ENCODE results near the gene PDIA5. TPM values are rescaled to one million over a fixed set of nuclear protein-coding genes. Genes with fewer than 3 reads are reported as not detected.

The PDIA5 gene
- total RNA-seq, 1 experiment from 2014 or later: 24.3 TPM

- no peak for TF ChIP-seq CTCF (conservative IDR thresholded peaks at IDR 0.05)
- H3K4me1 ChIP-seq (ENCODE audit: insufficient read depth, low read length): peaks cover 7% of the 10 kb centered on the region
- no peaks in the 10 kb centered on the region for H3K9me3 Mint-ChIP-seq
- H3K9me3 ChIP-seq (ENCODE audit: control insufficient read depth, low read depth, low read length): no peaks in the 10 kb centered on the region
- H3K56ac ChIP-seq (ENCODE audit: insufficient read length, low read depth, low read length): no peak overlapping the region
- H3K23me2 ChIP-seq (ENCODE audit: insufficient read length, low read depth, low read length, poor library complexity, severe bottlenecking): no peaks in the 10 kb centered on the region
- WGBS (ENCODE audit: extremely low coverage, insufficient read length, low lambda C conversion rate): no CpG with 5 or more reads among the region's 10 CpGs
- no peak overlapping the region for H2BK15ac ChIP-seq (ENCODE audit: low read depth, low read length)
- no peak overlapping the region for H2BK5ac ChIP-seq (ENCODE audit: insufficient read length, low read length)
- no peak overlapping the region for H3K9ac ChIP-seq (ENCODE audit: extremely low read depth, insufficient read length, low read length)
- H2AK5ac ChIP-seq (ENCODE audit: insufficient read length, low read length): no peak overlapping the region
- no peak overlapping the region for H4K8ac ChIP-seq (replicated peaks; ENCODE audit: insufficient read length, low read depth, low read length)
- no peak overlapping the region for H3K23ac ChIP-seq (ENCODE audit: insufficient read length, low read depth, low read length)
- no peak overlapping the region for H4K5ac ChIP-seq (ENCODE audit: insufficient read length, low read depth, low read length)
- H3K14ac ChIP-seq (ENCODE audit: insufficient read depth, low read length): no peak overlapping the region
- no peak overlapping the region for H3K4ac ChIP-seq (ENCODE audit: low read depth, low read length)
- H4K20me1 ChIP-seq (ENCODE audit: control insufficient read depth, insufficient read depth, insufficient read length): peaks cover 2% of the 10 kb centered on the region
- no peak overlapping the region for H2BK12ac ChIP-seq (ENCODE audit: insufficient read length, low read depth, low read length)
- no peak overlapping the region for H3K27ac ChIP-seq (ENCODE audit: insufficient read length, low read depth, low read length)
- H3K36me3 Mint-ChIP-seq (ENCODE audit: insufficient read depth in 1 of 3, low read depth in 3 of 3): no peaks in the 10 kb centered on the region
- H2AFZ ChIP-seq (ENCODE audit: low read length): no peak overlapping the region
- no peak for DNase-seq
- H3K79me2 ChIP-seq (ENCODE audit: insufficient read depth, low read length): peaks cover 17% of the 10 kb centered on the region; the same call in 1 of the 2 replicates
- no peak overlapping the region for H3K4me2 ChIP-seq (ENCODE audit: insufficient read depth, insufficient read length, low read length)
- no peaks in the 10 kb centered on the region; the same call in 1 of the 2 replicates for H3K27me3 Mint-ChIP-seq (ENCODE audit: low read depth)
- peaks cover 21 to 22% of the 10 kb centered on the region in 2 experiments for H3K4me1 Mint-ChIP-seq
- H3K27me3 ChIP-seq (ENCODE audit: insufficient read depth, low read length): no peaks in the 10 kb centered on the region
- no peak overlapping the region for H2BK20ac ChIP-seq (ENCODE audit: low read depth, low read length, poor library complexity, severe bottlenecking)
- no peak overlapping the region for H3K4me3 Mint-ChIP-seq
- H3K79me1 ChIP-seq (ENCODE audit: insufficient read depth, low read depth, low read length, poor library complexity, severe bottlenecking): no peaks in the 10 kb centered on the region
- H3K27ac Mint-ChIP-seq: no peak overlapping the region
- H4K91ac ChIP-seq (ENCODE audit: insufficient read length, low read depth, low read length): no peak overlapping the region
- H3T11ph ChIP-seq (ENCODE audit: low read length): no peak overlapping the region
- no peak overlapping the region for H3K18ac ChIP-seq (ENCODE audit: insufficient read length, low read depth, low read length)
- no peak overlapping the region for H2BK120ac ChIP-seq (ENCODE audit: low read depth, low read length, poor library complexity, severe bottlenecking)
Observed at GRCh38 chr3:123078101-123078500, 11.3 kb downstream of the PDIA5 start.

Measured in H9 (cell line).